Thyroid gland (tissue), 4 donors: Measurements from ENCODE around the gene TSPAN9. TPM values are rescaled to one million over a fixed set of nuclear protein-coding genes. Genes with fewer than 3 reads are reported as not detected.
A peak's percentile ranks its signal among the peaks of the same experiment; 100 is the strongest.

ENCODE experiments used
- DNase-seq, 2 donors: peaks; one replicate each; pipeline ENCODE4 v3.0.0-alpha.2; 2019
- H3K27ac ChIP-seq, 3 donors: fragments of 200-600 bp; sonication (generic); 1 replicate in 2 of 3; 2 replicates in 1 of 3; pipeline ENCODE4 v1.5.1; 2016 to 2019; ENCODE audit warnings: mild to moderate bottlenecking in 1 of 3, moderate library complexity in 1 of 3
- H3K27me3 ChIP-seq: fragments of 200-600 bp; sonication (generic); one replicate; pipeline ENCODE4 v1.5.1; 2019
- H3K36me3 ChIP-seq, 2 donors: fragments of 200-600 bp; sonication (generic); one replicate each; pipeline ENCODE4 v1.5.1; 2016 to 2019
- H3K4me1 ChIP-seq, 2 donors: fragments of 200-600 bp; sonication (generic); one replicate each; pipeline ENCODE4 v1.5.1; 2017 to 2019
- H3K4me3 ChIP-seq, 3 donors: fragments of 200-600 bp; sonication (generic); replicated peaks in 1 of 3; 1 replicate in 2 of 3; 2 replicates in 1 of 3; pipeline ENCODE4 v1.5.1; 2016; ENCODE audit warnings: mild to moderate bottlenecking in 1 of 3
- H3K9me3 ChIP-seq: fragments of 200-600 bp; sonication (generic); one replicate; pipeline ENCODE4 v1.5.1; 2017
- CTCF ChIP-seq, 6 experiments: fragments of 200-600 bp in 3 of 6; fragments of 450-650 bp in 3 of 6; sonication (generic) in 3 of 6; IDR thresholded peaks; one replicate each; pipeline ENCODE4 v1.5.1; 2016 to 2019; ENCODE audit warnings: antibody characterized with exemption in 6 of 6, mild to moderate bottlenecking in 2 of 6, inconsistent platforms in 1 of 6, moderate library complexity in 1 of 6
- POLR2A ChIP-seq, 2 donors: fragments of 450-650 bp; IDR thresholded peaks; one replicate each; pipeline ENCODE4 v1.6.1; 2017; ENCODE audit warnings: antibody characterized with exemption in 2 of 2, mild to moderate bottlenecking in 2 of 2, moderate library complexity in 1 of 2
- WGBS, 2 donors: methylation state at CpG; one replicate each; pipeline ENCODE4 v1.1.5; 2017; 5-methylcytosine and 5-hydroxymethylcytosine counted together
- intact Hi-C: fragments of 100-400 bp; cut with DNase I; formaldehyde crosslinking; loops from one replicate; pipeline ENCODE4 v1.15.1; 2023
- total RNA-seq, 4 donors: library from RNA; depleted of rRNA; stranded (reverse); fragments of >200 nt; gene quantifications; one replicate each; pipeline ENCODE4 v1.2.3, GENCODE V29; 2016

Gene TSPAN9
- total RNA-seq, 4 donors from 2014 or later = 26.9 to 47.5 (median 33.2) TPM

GRCh38 chr12:3083241-3083920 is 6.2 kb downstream of the TSPAN9 start:
- H3K27me3 ChIP-seq = no peaks in the 10 kb centered on the region
- 77 to 82% methylated on average over 6 of the region's 6 CpGs for WGBS, 2 donors
- no peak for DNase-seq
- H3K4me1 ChIP-seq = peaks cover 2 to 14% of the 10 kb centered on the region in 2 donors
- H3K27ac ChIP-seq = peak overlapping the region in 1 of 3 donors; percentile 22
- intact Hi-C loops = loop anchor here (5.0 kb wide), 1 partner anchor 119 kb away; no protein-coding TSS in a partner anchor
- H3K4me3 ChIP-seq = no peak overlapping the region
- TF ChIP-seq CTCF (IDR thresholded peaks at IDR 0.05) (no peak), POLR2A (IDR thresholded peaks at IDR 0.05) (no peak)
- no peaks in the 10 kb centered on the region for H3K9me3 ChIP-seq
- H3K36me3 ChIP-seq = no peaks in the 10 kb centered on the region

GRCh38 chr12:3083921-3084347 is 6.8 kb downstream of the TSPAN9 start:
- intact Hi-C loops = loop anchor here (5.0 kb wide), 1 partner anchor 118 kb away; no protein-coding TSS in a partner anchor
- TF ChIP-seq POLR2A (IDR thresholded peaks at IDR 0.05) (no peak), CTCF (IDR thresholded peaks at IDR 0.05) (no peak)
- Histone ChIP-seq H3K27me3 (no peaks in the 10 kb centered on the region), H3K4me1 (peaks cover 0 to 12% of the 10 kb centered on the region in 2 donors), H3K4me3 (no peak overlapping the region), H3K27ac (peak overlapping the region in 1 of 3 donors; percentile 22), H3K9me3 (no peaks in the 10 kb centered on the region), H3K36me3 (no peaks in the 10 kb centered on the region)
- 79% methylated on average over 5 of the region's 5 CpGs for WGBS, 2 donors
- no peak for DNase-seq

GRCh38 chr12:3084742-3085141 is 7.6 kb downstream of the TSPAN9 start:
- intact Hi-C loops = loop anchor here (5.0 kb wide), 1 partner anchor 118 kb away; no protein-coding TSS in a partner anchor
- no peak for TF ChIP-seq CTCF (IDR thresholded peaks at IDR 0.05)
- no peak for TF ChIP-seq POLR2A (IDR thresholded peaks at IDR 0.05)
- no peak overlapping the region for H3K27ac ChIP-seq

GRCh38 chr12:3085341-3086139 is 8.4 kb downstream of the TSPAN9 start:
- H3K27me3 ChIP-seq = no peaks in the 10 kb centered on the region
- no peak overlapping the region for H3K4me3 ChIP-seq
- H3K36me3 ChIP-seq = no peaks in the 10 kb centered on the region
- DNase-seq = no peak
- no peak overlapping the region for H3K27ac ChIP-seq
- H3K9me3 ChIP-seq = no peaks in the 10 kb centered on the region
- intact Hi-C loops = no loop called here
- peaks cover 0 to 12% of the 10 kb centered on the region in 2 donors for H3K4me1 ChIP-seq
- WGBS, 2 donors = 81 to 84% methylated on average over 17 to 18 of the region's 19 CpGs
- no peak for TF ChIP-seq CTCF (IDR thresholded peaks at IDR 0.05)
- TF ChIP-seq POLR2A (IDR thresholded peaks at IDR 0.05) = no peak

More at GRCh38 chr12:3084742-3085141, 7.6 kb downstream of the TSPAN9 start:
- 84 to 94% methylated on average over 7 to 12 of the region's 12 CpGs for WGBS, 2 donors
- Histone ChIP-seq H3K27me3 (no peaks in the 10 kb centered on the region), H3K9me3 (no peaks in the 10 kb centered on the region), H3K4me1 (peaks cover 0 to 12% of the 10 kb centered on the region in 2 donors), H3K36me3 (no peaks in the 10 kb centered on the region), H3K4me3 (no peak overlapping the region)
- DNase-seq = no peak
